Thoracic aorta (tissue), 2 donors: ENCODE results near the gene U2AF1L4. TPM values are rescaled to one million over a fixed set of nuclear protein-coding genes. Genes with fewer than 3 reads are reported as not detected.

ENCODE experiments used
- ATAC-seq: fragments of 150-250 bp; one replicate; pipeline ENCODE4 v1.8.0; 2017; ENCODE audit warnings: low read depth; ENCODE audit not compliant: insufficient number of reproducible peaks, low FRiP score
- DNase-seq: peaks from one replicate; pipeline ENCODE4 v3.0.0-alpha.2; 2020; ENCODE audit warnings: low spot score
- H3K27ac ChIP-seq, 2 donors: fragments of 200-600 bp; sonication (generic); 1 replicate in 1 of 2; 2 replicates in 1 of 2; pipeline ENCODE4 v1.5.1; 2016; ENCODE audit warnings: mild to moderate bottlenecking in 2 of 2, moderate library complexity in 2 of 2
- H3K27me3 ChIP-seq: fragments of 200-600 bp; sonication (generic); replicated peaks from 2 replicates; pipeline ENCODE4 v1.6.0; 2016; ENCODE audit warnings: mild to moderate bottlenecking; ENCODE audit not compliant: insufficient read depth
- H3K36me3 ChIP-seq: fragments of 200-600 bp; sonication (generic); one replicate; pipeline ENCODE4 v1.5.1; 2016
- H3K4me1 ChIP-seq, 2 donors: fragments of 200-600 bp; sonication (generic); 1 replicate in 1 of 2; 2 replicates in 1 of 2; pipeline versions ENCODE4 v1.5.1 to v1.6.0; 2016; ENCODE audit warnings: low read depth in 2 of 2, mild to moderate bottlenecking in 1 of 2; ENCODE audit not compliant: control insufficient read depth in 1 of 2
- H3K4me3 ChIP-seq: fragments of 200-600 bp; sonication (generic); 2 replicates; pipeline ENCODE4 v1.5.1; 2016; ENCODE audit warnings: mild to moderate bottlenecking
- H3K9me3 ChIP-seq: fragments of 200-600 bp; sonication (generic); 2 replicates; pipeline ENCODE4 v1.5.1; 2016
- CTCF ChIP-seq: fragments of 200-600 bp; sonication (generic); IDR thresholded peaks from one replicate; pipeline ENCODE4 v1.5.1; 2019; ENCODE audit warnings: antibody characterized with exemption
- total RNA-seq, 2 donors: library from RNA; depleted of rRNA; stranded (reverse); fragments of >200 nt; gene quantifications; one replicate each; pipeline versions ENCODE4 v1.1.0 to v1.2.3, GENCODE V29; 2016

U2AF1L4 gene
- total RNA-seq, 2 donors from 2014 or later, result 34.4 to 42.6 TPM

- no peak for ATAC-seq
- no peak overlapping the region for H3K27ac ChIP-seq
- H3K9me3 ChIP-seq, result no peaks in the 10 kb centered on the region
- H3K27me3 ChIP-seq, result no peaks in the 10 kb centered on the region
- no peak overlapping the region for H3K4me3 ChIP-seq
- no peak for TF ChIP-seq CTCF
- DNase-seq, result no peak
- H3K4me1 ChIP-seq, result no peaks in the 10 kb centered on the region
- H3K36me3 ChIP-seq, result no peaks in the 10 kb centered on the region
Observed at GRCh38 chr19:35790981-35791813, 46.0 kb upstream of the U2AF1L4 start.

- H3K36me3 ChIP-seq, result peaks cover under 1% of the 10 kb centered on the region
- H3K9me3 ChIP-seq, result no peaks in the 10 kb centered on the region
- H3K27me3 ChIP-seq, result no peaks in the 10 kb centered on the region
- no peak for ATAC-seq
- H3K4me3 ChIP-seq, result no peak overlapping the region
- no peak for TF ChIP-seq CTCF
- DNase-seq, result no peak
- H3K4me1 ChIP-seq, result no peaks in the 10 kb centered on the region
- no peak overlapping the region for H3K27ac ChIP-seq
Observed at GRCh38 chr19:35789978-35790944, 45.0 kb upstream of the U2AF1L4 start.

GRCh38 chr19:35789195-35789977 is 44.2 kb upstream of the U2AF1L4 start:
- TF ChIP-seq CTCF, result no peak
- no peak for ATAC-seq

GRCh38 chr19:35788205-35788960 is 43.2 kb upstream of the U2AF1L4 start:
- Histone ChIP-seq H3K27me3 (no peaks in the 10 kb centered on the region), H3K4me3 (no peak overlapping the region), H3K27ac (no peak overlapping the region), H3K4me1 (no peaks in the 10 kb centered on the region), H3K9me3 (no peaks in the 10 kb centered on the region), H3K36me3 (peaks cover 8% of the 10 kb centered on the region)
- no peak for TF ChIP-seq CTCF
- DNase-seq (no peak), ATAC-seq (no peak)

More at GRCh38 chr19:35789195-35789977, 44.2 kb upstream of the U2AF1L4 start:
- Histone ChIP-seq H3K27ac (no peak overlapping the region), H3K27me3 (no peaks in the 10 kb centered on the region), H3K36me3 (peaks cover 8% of the 10 kb centered on the region), H3K9me3 (no peaks in the 10 kb centered on the region), H3K4me3 (no peak overlapping the region), H3K4me1 (no peaks in the 10 kb centered on the region)
- DNase-seq, result no peak
